RPMI7951 (cell line): ENCODE measurements around the gene ATP5MC3. TPM values are rescaled to one million over a fixed set of nuclear protein-coding genes. Genes with fewer than 3 reads are reported as not detected.

Experiments
- DNase-seq: peaks from one replicate; pipeline ENCODE4 v3.0.0-alpha.2; 2012; ENCODE audit warnings: low read depth
- total RNA-seq: library from RNA; depleted of rRNA; stranded (reverse); fragments of >200 nt; shearing (Covaris generic); gene quantifications from 2 replicates; pipeline ENCODE4 v1.2.3, GENCODE V29; 2014

The ATP5MC3 gene
- total RNA-seq, 1 experiment from 2014 or later, result 320 TPM

DNA sequence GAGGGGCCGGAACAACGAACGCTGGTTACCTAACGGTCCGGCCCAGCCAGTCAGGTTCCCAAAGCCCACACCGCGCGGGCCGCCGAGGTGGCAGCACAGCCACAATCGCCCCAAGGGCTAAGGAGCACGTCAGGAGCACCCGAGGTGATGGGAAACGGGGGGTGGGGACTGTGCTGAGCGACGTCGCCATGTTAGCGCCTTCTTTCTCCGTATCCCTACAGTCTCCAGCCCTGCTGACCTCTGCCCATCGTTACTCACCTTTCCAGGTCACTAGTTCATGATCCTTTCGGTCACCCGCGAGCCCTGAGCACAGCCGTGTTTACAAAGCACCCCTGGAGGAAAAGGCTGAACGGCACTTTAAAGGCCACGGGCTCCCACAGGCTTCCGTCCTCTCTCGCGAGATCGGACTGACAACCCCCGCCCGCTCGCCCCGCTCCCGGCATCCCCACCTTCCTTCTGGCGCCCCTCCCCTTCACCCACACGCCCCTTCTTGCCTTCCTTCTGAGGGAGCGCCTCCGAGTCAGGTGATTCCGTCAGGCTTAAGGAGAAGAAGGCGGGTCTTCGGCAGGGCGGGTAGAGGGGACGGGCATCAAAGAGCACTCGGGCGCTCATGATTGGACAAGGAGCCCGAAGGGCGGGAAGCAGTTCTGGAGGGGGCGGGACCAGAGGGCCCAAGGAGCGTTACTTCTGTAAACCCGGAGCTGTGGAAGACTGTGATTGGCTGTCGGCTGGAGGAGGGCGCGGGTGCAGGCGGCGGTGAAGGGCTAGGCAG is 13.5 kb downstream of the ATP5MC3 start, which contains the start of gene ATF2:
Gene ATF2, minus strand, starts transcription at position 412 of the 772 bp plus-strand sequence. CDS start 31,760 bp downstream, outside the sequence.
- DNase-seq, result peak; percentile 100

DNA sequence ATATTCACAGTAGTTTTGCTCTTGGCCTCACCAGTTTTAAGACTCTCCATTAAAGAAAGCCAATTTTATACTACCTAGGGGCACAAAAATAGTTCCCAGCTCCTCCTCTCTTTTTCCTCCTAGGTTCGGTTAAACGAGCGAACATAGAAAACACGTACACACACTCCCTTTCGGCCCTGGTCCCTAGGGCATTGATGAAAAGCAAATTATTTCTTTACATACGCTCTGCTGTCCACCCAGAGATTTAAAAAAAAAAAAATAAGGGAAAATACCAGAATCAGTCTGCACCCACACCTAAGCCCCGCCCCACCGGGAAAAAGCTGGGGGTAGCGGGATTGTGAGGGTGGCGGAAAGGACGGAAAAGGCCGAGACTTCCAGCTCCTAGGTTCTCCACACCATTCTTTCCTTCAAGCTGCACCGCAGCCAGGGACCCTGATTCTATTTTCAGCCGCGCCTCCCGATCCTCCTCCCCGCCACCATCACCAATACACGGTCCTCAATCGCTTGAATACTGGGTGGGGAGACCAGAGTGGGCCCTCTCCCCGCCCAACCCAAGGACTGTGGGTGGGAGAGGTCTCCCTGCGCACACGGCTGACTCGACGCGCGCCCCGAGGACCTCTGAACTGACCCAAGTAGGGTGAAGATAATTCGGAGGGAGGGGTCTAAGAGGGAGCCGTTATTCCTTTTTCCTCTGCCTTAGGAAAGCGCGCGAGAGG is 14.3 kb downstream of the ATP5MC3 start:
- DNase-seq, result peak; percentile 60

DNA sequence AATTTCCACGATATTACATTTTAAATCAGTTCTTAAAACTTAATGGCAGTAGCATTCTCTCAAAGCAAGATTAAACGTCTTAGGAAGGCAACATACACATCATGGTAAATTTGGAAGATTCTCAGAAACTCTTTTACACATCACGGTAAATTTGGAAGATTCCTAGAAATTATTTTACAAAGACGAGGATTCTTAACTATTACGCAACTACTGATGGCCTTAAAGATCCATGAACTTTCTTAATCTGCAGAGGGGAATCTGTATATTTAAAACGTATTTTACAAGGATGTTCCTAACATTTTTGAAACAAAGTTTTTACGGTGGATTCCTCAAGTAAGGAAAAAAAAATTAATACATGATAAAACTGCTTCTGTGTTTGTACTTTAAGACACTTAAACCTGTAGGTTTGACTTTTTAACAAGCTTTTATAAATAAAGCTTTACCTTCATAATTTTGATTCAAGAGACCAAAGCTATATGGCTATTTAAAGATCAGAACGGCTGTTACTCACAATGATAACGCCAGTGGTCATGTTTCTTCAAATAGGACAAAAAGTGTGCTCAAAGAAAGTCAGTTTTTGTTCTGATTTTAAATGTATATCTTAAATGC is 15.2 kb downstream of the ATP5MC3 start:
- no peak for DNase-seq

DNA sequence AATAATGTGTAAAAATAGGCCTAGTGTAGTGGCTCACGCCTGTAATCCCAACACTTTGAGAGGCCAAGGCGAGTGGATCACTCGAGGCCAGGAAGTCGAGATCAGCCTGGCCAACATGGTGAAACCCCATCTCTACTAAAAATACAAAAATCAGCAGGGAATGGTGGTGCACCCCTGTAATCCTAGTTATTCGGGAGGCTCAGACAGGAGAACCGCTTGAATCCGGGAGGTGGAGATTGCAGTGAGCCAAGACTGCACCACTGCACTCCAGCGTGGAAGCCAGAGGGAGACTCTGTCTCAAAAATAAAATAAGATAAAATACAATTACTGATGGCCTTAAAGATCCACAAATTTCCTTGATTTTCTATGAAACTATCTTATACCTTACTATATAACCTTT is 17.3 kb downstream of the ATP5MC3 start:
- DNase-seq, result no peak

DNA sequence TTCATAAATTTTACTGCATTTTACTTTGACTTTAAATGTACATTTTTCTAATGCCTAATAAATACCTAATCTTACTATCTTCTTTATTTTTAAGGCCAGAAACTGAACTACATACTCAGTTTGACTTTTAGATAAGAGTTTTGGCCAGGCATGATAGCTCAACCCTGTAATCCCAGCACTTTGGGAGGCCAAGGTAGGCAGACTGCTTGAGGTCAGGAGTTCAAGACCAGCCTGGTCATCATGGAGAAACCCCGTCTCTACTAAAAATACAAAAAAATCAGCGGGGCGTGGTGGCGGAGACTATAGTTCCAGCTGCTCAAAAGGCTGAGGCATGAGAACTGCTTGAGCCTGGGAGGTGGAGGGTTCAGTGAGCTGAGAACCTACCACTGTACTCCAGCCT is 22.6 kb downstream of the ATP5MC3 start:
- no peak for DNase-seq

DNA sequence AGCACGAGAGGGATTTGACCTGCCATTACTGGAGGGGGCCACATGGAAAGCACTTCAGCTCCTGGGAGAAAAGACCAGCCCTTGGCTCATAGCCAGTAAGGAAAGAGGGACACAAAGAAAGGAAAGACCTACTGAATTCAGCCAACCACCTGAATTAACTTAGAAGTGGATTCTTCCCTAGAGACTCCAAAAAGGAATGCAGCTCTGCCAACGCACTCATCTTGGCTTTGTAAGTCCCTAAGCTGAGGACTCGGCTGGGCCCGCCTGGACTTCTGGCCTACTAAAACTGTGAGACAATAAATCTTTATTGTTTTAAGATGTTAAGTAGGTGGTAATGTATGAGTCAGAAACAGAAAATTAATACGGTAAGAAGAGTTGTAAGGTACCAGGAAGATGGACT is 25.0 kb downstream of the ATP5MC3 start:
- no peak for DNase-seq

DNA sequence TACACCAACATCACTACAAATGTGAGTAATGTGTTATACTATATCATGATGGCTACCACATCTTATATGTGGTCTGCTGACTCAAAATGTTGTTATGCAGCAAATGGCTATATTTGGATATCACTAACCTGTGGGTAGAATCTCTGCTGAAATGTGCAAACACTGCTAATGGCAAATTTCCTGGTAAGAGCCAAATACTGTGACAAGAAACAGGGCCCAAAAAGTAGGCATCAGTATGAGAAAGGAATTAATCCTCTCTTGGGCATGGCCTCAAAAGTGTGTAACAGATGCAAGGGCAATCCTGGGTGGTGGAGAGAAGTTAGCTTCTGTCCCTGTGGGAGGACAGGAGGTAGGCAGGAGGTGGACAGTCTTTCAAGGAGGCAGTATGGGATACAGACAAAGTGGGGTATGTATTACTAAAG is 26.8 kb downstream of the ATP5MC3 start:
- DNase-seq, result peak; percentile 86

DNA sequence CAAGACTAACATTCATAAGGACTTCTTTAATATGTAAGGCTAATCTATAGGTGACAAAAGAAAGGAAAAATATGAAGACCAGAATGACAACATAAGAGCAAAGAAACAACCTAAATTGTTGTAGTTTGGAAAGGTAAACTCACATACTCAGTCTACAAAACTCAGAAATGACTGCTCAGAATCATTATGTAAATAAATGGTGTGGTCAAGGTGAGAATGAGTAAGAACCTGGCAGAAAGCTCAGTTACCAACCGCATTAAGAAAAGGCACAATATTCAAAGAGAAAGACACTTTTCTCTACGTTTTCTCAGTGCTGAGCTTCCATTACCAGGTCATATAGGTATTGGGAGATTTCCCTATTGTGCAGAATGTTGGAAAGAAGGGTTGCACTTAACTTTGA is 29.3 kb downstream of the ATP5MC3 start:
- DNase-seq, result no peak

DNA sequence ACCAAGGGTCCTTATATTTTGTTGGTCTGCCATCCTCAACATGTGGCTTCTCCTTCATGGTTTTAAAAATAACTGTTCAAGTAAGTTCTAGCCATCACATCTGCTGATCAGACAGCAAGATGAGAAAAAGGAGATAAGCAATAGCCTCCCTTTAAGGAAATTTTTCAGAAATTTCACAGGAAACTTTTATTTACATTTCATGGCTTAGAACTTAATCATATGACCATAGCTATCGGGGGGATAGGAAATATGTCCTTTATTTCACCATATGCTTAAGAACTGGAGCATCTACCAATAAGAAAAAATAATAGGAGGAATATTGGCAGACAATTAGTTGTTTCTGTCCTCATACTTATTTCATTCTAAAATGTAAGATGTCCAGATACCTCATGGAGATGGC is 29.7 kb downstream of the ATP5MC3 start:
- DNase-seq, result no peak

DNA sequence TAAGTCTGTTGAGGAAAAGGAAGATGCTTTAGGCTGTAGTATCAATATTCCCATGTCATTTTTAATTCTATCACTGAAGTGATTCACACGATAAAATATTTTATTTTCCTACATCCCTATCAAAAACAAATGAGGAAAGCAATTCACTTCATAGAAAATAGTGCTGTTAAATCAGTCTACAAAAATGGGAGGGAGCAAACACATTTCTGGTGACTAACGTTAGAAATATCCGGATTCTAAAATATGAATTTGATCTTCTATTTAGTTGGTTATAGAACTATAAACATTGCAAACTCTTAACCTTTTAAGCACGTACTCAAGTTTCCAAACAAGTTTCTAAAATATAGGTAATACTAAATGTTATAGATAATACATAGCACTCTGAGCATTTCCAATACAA is 34.3 kb downstream of the ATP5MC3 start:
- DNase-seq, result no peak

DNA sequence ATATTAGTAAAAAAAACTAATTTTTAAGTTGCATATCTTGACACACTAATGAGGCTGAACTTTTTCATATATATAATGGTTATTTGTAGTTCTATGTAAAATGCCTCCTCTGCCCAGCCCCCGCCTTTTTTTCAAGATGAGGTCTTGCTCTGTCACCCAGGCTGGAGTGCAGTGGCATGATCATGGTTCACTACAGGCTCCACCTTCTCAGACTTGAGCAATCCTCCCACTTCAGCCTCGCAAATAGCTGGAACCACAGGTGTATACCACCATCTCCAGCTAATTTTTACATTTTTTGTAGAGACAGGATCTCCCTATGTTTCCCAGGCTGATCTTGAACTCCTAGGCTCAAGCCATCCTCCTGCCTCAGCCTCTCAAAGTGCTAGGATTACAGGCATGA is 37.8 kb downstream of the ATP5MC3 start:
- DNase-seq, result no peak

DNA sequence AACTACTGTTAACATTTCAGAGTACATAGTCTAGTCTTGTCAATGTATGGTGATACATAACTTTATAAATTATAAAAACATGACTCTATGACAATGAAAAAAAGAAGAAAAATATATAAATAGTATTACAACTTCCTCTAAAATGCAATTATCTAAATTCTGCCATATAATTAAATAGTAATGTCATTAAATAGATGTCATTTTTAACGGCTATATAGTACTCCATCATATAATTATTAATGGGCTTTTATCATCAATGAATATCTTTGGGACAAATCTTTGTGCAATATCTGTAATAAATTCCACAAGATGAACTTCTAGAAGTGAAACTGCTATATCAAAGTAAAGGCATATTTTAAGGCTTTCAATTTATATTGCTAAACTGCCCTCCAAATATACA is 38.3 kb downstream of the ATP5MC3 start:
- DNase-seq, result no peak

DNA sequence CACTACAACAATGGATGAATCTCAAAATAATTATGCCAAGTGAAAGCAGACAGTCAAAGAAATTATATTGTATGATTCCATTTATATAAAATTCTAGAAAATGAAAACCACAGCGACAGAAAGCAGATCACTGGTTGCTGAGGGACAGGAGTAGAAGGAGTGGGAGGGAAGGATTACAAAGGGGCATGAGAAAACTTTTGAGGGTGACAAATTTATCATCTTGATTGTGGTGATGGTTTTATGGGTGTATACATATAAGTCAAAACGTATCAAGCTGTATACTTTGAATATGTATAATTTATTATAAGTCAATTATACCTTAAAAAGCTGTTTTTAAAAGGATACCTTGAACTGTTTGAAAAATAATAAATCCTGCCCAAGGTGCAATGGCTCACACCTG is 41.2 kb downstream of the ATP5MC3 start:
- no peak for DNase-seq

DNA sequence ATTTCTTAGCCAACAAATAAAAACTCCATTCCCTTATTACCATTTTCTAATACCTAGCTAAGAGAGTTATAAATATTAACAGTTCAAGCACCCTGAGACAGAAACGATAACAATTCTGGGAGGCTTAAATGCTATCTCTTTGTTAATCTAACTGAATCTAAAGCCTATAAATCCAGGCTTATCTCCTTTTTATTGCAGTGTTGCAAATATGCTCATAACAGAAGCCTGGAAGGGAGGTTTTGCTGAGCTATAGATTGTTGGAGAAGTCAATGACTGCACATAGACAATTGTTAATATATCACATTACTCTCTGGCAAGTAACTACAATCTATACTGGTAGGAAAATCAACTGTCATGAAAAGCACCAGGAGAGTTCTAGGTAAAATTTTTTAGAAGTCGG is 43.7 kb downstream of the ATP5MC3 start:
- no peak for DNase-seq

DNA sequence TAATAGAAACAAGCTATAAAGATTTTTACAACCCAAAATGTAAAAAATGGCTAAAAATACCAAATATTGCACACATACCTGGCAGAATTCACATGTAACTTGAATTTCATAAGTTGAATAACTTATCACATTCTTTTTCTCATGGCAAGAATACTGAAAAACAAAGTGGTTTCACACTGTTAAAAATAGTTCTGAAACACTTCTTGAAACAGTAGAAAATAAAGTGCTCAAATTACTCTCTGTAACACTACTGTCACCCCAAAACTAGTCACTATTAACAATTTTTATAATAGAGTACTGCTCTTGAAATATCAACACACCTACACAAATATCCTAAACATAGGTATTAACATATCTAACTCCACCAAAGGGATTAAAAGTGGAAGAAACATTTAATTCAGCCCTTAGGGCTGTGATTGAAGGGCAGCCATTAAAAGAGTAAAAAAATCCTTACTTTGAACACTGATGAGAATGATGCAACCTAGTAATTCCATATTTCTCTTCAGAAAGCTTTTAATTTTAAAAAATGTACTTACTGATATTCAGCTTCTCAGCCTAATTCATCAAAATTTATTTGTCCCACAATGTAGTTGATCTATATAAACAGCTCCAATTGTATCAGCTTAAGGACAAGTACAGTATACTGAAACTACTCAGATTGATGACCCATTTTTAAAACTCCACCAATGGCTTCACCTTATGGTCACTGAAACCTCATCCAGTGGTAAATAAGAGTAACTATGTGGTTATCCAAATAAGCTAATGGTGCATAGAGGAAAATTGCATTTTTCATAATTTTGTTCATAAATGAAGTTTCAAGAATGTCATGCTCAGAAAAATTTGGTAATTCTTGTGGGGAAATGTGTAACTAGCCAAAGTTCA is 44.9 kb downstream of the ATP5MC3 start:
- DNase-seq, result no peak

DNA sequence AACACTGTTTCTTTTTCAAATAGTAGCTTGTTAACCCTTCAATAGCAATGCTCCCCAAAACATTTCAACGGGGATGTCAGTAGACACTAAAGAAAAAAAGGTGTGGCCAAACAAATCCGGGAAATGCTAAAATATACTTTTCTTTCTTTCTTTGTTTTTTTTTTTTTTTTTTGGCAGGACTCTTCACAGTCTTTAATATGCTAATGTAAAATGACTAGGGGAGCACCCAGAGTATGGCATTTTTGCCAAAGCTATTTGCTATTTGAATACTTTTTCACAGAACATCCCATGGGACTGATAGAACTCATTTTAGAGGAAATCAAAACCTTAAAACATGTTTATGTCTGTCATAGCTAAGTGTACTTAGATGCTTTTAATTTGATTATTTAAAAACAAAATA is 45.6 kb downstream of the ATP5MC3 start:
- DNase-seq, result no peak

DNA sequence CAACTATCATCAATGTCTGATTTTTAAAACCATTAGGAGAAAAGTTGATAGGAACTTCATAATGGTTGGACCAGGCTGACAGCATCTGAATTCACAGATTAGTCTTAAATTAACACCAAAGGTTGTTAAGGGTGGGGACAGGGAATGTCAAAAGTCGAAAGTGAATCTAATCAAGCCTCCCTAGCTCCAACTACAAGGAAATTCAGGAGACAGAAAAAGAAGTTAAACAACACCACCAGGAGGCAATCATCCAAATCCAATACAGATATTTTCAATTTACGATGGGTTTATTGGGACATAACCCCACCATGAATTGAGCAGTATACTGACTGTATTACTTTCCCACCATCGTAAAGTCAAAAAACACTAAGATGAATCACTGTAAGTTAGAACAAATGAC is 46.3 kb downstream of the ATP5MC3 start:
- no peak for DNase-seq

DNA sequence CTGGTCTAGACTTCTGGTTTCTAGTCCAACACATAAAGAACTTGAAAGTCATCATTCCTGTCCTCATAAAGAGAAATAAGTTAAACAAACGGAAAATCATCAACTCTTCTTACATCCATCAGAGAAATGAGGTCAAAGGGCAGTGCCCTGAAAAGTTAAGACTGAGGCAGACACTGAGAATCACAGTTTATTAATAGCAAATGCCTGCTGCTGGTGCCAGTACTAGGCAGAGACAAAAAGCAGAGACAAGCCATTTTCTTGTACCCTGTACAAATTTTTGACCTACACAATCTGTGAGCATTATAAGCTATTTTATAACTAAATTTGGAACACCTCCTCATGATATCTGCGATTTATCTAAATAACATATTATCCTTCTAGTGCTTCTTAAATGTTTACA is 50.3 kb downstream of the ATP5MC3 start:
- DNase-seq, result no peak

DNA sequence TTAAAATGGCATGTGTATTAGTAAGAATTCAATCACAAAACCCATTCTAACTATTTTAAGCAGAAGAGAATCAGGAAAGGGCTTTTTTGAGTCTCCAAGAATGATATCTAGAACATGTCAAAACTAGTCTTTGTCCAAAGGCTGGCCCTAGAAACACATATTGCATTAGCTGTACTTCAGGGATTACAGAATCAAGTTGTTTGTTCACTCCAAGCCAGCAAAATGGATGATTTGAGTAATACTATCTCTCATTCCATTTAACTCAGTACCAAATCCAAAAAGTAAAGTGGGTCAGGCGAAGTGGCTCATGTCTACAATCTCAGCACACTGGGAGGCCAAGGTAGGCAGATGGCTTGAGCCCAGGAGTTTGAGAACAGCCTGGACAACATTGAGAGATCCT is 54.8 kb downstream of the ATP5MC3 start:
- DNase-seq, result no peak
